Pancreas (tissue), 10 donors: ENCODE measurements around the gene PDCD1LG2. TPM values are rescaled to one million over a fixed set of nuclear protein-coding genes. Genes with fewer than 3 reads are reported as not detected.
A peak's percentile ranks its signal among the peaks of the same experiment; 100 is the strongest.

Experiments
- ATAC-seq, 4 donors: fragments of 200-7000 bp; cut with Tn5 transposase; one replicate each; pipeline versions ENCODE4 v1.8.0 to v1.9.1; 2020; ENCODE audit warnings: mild to moderate bottlenecking in 4 of 4, moderate library complexity in 4 of 4
- DNase-seq, 6 donors: peaks; one replicate each; pipeline ENCODE4 v3.0.0-alpha.2; 2020
- FAIRE-seq: peaks from 2 replicates; lab custom pipeline; 2012; peaks lifted over from hg19 to GRCh38; lab: Jason Lieb, UNC
- H3K27ac ChIP-seq, 4 donors: fragments of 200-600 bp; sonication (generic); 1 replicate in 3 of 4; 2 replicates in 1 of 4; pipeline versions ENCODE4 v1.5.0 to v1.8.0; 2020
- H3K27me3 ChIP-seq, 4 donors: fragments of 200-600 bp; one replicate each; pipeline ENCODE4 v1.8.0; 2021
- H3K36me3 ChIP-seq, 3 donors: fragments of 200-600 bp; sonication (generic) in 1 of 3; one replicate each; pipeline versions ENCODE4 v1.5.0 to v1.8.0; 2020 to 2021
- H3K4me1 ChIP-seq, 3 donors: fragments of 200-600 bp; one replicate each; pipeline ENCODE4 v1.8.0; 2021
- H3K4me3 ChIP-seq, 4 donors: fragments of 200-600 bp; sonication (generic) in 2 of 4; one replicate each; pipeline versions ENCODE4 v1.5.0 to v1.8.0; 2020 to 2021
- H3K9me3 ChIP-seq, 4 donors: fragments of 200-600 bp; one replicate each; pipeline ENCODE4 v1.8.0; 2021
- CTCF ChIP-seq, 4 donors: fragments of 200-600 bp; sonication (generic) in 3 of 4; IDR thresholded peaks; one replicate each; pipeline versions ENCODE4 v1.5.0 to v1.8.0; 2021; ENCODE audit warnings: antibody characterized with exemption in 4 of 4
- WGBS, 2 donors: extraction: QIAGEN DNeasy Blood & Tissue Kit; methylation state at CpG; one replicate each; pipeline ENCODE4 v1.1.7; 2013; 5-methylcytosine and 5-hydroxymethylcytosine counted together
- intact Hi-C, 3 donors: fragments of 100-400 bp; cut with DNase I; formaldehyde crosslinking; loops; one replicate each; pipeline versions ENCODE4 v1.11.1 to v1.14.2; 2022
- polyA plus RNA-seq, 2 donors: library from polyadenylated mRNA; stranded (reverse); fragments of 200-250 nt; gene quantifications; one replicate each; pipeline ENCODE4 v1.2.3, GENCODE V29; 2013
- total RNA-seq, 6 donors: library from RNA; stranded (reverse); fragmentation: NEBNext Ultra II Directional in 4 of 6; extraction: Animal tissue kit (Norgen Biotek cat#: 25700) in 4 of 6; gene quantifications; one replicate each; pipeline versions ENCODE4 v1.2.1 to v1.2.4, GENCODE V29; 2021 to 2023
- donor health status: healthy with polysubstance abuse.
- donor health status: DM: no; HTN: no; CAD: no; lungs with moderate emphysema.
- donor health status: DM: no; HTN: no; CAD: no.
- donor health status: control.
- donor health status: control.
- donor health status: Bipolar disorder and iron deficiency.
- donor health status: DM: yes; HTN: yes; CAD: no.
- donor health status: DM: no; HTN: no; CAD: no.
- donor health status: DM: no; HTN: no; CAD: no.
- donor health status: DM: yes; HTN: yes; CAD: no.

Gene PDCD1LG2
- total and polyA plus RNA-seq, 8 donors: 0.08 to 0.43 (median 0.17) TPM; not detected in 1

GRCh38 chr9:5617749-5618148, 107.4 kb downstream of the PDCD1LG2 start:
- no peak for TF ChIP-seq CTCF (IDR thresholded peaks at IDR 0.05)
- no peaks in the 10 kb centered on the region for H3K9me3 ChIP-seq
- peak in 1 of 4 donors; percentile 38 for ATAC-seq
- no peaks in the 10 kb centered on the region for H3K36me3 ChIP-seq
- H3K27ac ChIP-seq: no peak overlapping the region
- no peak overlapping the region for H3K4me3 ChIP-seq
- FAIRE-seq: no peak
- intact Hi-C loops: no loop called here
- H3K27me3 ChIP-seq: no peaks in the 10 kb centered on the region
- H3K4me1 ChIP-seq: peaks cover 0 to 8% (median 0%) of the 10 kb centered on the region in 3 donors
- no peak for DNase-seq

DNA sequence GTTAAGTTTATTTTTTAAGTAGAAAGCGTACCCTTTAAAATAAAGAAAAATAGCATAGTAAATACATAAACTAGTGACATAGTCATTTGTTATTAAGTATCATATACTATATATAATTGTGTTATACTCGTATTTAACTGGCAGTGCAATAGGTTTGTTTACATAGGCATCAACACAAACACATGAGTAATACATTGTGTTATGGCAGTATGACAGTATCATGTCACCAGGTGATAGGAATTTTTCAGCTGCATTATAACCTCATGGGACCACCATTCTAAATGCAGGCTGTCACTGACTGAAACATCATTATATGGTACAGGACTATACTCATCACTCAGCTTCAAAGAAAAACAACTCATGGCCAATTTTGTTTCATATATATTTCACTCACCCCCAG, 110.2 kb downstream of the PDCD1LG2 start:
- Histone ChIP-seq H3K27ac (no peak overlapping the region), H3K4me1 (peaks cover 0 to 8% (median 0%) of the 10 kb centered on the region in 3 donors), H3K36me3 (no peaks in the 10 kb centered on the region), H3K4me3 (no peak overlapping the region), H3K9me3 (no peaks in the 10 kb centered on the region), H3K27me3 (no peaks in the 10 kb centered on the region)
- no peak for TF ChIP-seq CTCF (IDR thresholded peaks at IDR 0.05)
- 88 to 91% methylated on average over 2 of the region's 2 CpGs for WGBS, 2 donors
- FAIRE-seq (no peak), DNase-seq (no peak), ATAC-seq (no peak)
- intact Hi-C loops: no loop called here

Other genes with a start within 250 kb of the PDCD1LG2 start
- under 1 TPM in 3 of 6 donors, not detected in 3; 0.26 to 0.69 (median 0.46) TPM for gene RLN2, start 205.8 kb upstream of the PDCD1LG2 start, total RNA-seq
- gene RLN2, start 205.8 kb upstream of the PDCD1LG2 start, polyA plus RNA-seq: under 1 TPM; 0.27 to 0.63 TPM
- not detected for gene RLN1, start 170.7 kb upstream of the PDCD1LG2 start, total RNA-seq
- gene RLN1, start 170.7 kb upstream of the PDCD1LG2 start, polyA plus RNA-seq: not detected
- gene PLGRKT, start 72.6 kb upstream of the PDCD1LG2 start, total RNA-seq: 1 to 10 TPM; 4.9 to 9.0 (median 6.6) TPM
- 1 to 10 TPM; 4.9 to 8.8 TPM for gene PLGRKT, start 72.6 kb upstream of the PDCD1LG2 start, polyA plus RNA-seq
- gene CD274, start 60.0 kb upstream of the PDCD1LG2 start, total RNA-seq: 1 to 10 TPM in 4 of 6 donors, under 1 TPM in 2; 0.63 to 1.9 (median 1.6) TPM
- gene CD274, start 60.0 kb upstream of the PDCD1LG2 start, polyA plus RNA-seq: 1 to 10 TPM; 1.4 TPM
- gene RIC1, start 118.6 kb downstream of the PDCD1LG2 start, total RNA-seq: 10 to 100 TPM in 1 of 6 donors, 1 to 10 TPM in 5; 7.0 to 11.8 (median 9.4) TPM
- 1 to 10 TPM; 2.9 to 4.2 TPM for gene RIC1, start 118.6 kb downstream of the PDCD1LG2 start, polyA plus RNA-seq